ENCODE results near the gene AKT3.

The AKT3 gene

DNA sequence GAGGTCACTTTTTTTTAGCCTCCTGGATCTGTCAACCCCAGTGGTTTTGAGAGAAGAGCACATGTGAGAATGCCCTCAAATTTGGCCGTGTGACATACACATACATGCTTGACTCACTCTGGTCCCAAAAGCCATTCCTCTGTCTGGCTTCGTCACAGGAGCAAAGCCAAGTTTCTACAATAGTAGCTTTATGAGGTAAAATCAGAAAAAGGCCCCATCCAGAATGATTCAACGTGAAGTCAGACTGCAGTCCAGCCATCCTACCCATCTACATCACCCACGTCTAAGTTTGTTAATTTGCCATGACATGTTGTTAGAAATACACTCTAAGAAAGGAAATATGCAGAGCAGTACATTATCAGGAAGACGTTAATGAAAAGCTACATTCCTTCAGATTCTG lies 349.0 kb downstream of the AKT3 start:
- no peak for DNase-seq

DNA sequence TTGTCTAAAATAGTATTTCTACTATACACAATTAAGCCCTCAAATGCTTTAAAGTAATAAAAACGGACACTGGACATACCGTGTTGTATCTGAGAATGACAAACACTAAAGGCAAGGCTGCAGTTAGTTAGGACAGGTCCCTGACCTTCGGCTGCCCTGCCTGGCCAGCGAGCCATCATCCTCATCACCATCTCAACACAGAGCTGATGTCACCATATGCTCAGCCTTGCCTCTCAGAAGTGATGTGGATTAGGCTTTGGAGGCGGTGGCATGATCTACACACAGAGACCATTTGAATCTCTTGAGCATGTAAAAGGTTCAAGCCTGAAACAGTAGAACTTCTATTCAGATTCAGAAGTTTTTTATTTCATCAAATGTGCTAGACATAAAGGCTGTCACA lies 349.5 kb downstream of the AKT3 start:
- DNase-seq = no peak

DNA sequence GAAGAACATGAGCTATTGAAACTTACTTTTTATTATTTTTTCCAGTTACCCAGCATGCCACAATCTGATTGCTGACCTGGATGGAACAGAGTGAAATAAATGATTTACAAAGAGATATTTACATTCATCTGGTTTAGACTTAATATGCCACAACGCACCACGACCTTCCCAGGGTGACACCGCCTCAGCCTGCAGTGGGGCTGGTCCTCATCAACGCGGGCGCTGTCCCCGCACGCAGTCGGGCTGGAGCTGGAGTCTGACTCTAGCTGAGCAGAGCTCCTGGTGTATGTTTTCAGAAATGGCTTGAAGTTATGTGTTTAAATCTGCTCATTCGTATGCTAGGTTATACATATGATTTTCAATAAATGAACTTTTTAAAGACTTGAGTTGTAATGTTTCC lies 350.3 kb downstream of the AKT3 start:
- no peak for DNase-seq

DNA sequence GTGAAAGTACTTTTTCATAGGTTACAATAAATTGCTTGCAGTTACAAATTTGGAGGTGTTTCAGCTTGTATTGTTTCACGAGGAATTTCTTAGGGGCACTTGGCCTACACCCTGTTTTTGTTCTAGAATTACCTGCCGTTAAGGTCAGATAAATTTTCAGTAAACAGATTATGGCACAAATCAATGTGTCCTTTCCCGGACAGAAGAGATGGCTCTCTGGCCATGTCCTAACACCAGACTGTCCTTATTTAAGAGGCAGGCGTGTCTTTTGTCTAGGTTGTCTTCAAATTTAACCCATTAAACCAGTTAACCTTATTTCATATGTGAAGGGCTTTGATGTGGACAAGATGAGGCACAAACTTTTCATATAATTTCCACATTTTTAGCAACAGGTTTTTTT lies 350.8 kb downstream of the AKT3 start:
- no peak for DNase-seq

DNA sequence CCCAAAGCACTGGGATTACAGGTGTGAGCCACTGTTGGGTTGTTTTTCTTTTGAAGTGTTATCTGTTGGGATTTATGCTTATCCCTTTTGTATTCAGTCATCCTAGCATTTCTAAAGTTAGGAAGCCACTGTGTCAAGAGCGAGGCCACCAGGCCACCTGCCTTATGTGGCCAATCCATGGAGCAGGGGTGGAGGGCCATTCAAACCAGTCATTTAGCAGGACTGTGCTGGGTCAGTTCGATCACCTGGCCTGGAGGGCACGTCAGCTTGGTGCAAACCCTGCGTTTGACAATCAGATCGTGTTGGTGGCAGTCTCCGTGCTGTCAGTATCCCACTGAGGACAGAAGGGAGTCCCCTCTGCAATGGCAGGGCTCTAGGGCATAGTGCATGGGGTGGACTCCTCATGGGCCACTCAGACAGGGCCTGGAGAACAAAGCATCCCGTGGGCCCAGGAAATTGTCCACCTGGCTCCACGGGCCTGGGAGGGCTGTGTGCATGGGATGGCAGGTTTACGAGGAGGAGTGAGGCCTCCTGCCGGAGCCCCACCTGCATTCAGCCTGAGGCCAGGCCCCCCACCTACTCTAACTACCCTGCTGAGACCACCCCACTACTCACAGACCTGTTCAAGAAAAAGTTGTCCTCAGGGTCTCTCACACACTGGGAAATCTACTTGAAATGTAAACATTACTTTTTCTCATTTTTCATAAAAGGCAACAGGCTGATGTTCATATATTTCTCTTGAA lies 351.9 kb downstream of the AKT3 start:
- no peak for DNase-seq

DNA sequence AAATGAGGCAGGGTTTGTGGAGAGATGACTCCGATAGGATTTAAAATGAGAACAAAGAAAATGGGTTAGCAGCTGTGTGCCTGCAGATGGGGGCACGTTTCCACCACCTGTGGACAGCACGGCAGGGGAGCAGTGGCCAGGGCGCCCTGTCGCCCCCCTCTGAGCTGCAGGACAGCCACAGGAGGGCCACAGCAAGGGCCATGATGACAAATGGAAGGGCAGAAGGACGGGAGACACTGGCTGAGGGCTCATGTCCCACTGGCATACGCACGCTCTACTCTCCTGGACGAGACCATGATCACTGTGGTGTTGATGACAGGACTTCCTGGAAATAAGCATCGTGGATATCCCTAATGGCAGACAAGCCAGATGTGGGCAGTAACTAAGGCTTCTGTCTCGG lies 353.2 kb downstream of the AKT3 start:
- no peak for DNase-seq

DNA sequence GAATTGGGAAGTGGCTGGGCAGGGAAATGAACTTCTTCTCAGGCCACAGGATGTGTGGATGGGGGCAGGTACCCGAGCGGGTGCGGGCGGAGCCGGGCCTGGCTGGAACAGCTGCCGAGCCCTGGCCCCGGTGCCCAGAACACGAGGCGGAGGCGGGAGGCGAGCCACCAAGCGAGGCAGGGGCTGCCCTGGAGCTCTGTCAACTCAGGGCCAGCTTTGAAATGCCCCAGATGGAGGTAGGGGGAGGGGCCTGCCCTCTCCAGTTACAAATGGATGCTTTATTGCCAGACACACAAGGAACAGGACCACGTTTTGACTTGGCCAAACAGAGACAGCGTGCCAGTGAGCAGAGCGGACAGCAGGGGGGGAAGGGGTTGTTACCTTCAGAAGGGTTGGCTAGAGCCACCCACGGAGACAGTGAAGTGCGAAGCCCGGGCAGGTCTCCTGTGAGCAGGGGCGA lies 353.8 kb downstream of the AKT3 start:
- no peak for DNase-seq

DNA sequence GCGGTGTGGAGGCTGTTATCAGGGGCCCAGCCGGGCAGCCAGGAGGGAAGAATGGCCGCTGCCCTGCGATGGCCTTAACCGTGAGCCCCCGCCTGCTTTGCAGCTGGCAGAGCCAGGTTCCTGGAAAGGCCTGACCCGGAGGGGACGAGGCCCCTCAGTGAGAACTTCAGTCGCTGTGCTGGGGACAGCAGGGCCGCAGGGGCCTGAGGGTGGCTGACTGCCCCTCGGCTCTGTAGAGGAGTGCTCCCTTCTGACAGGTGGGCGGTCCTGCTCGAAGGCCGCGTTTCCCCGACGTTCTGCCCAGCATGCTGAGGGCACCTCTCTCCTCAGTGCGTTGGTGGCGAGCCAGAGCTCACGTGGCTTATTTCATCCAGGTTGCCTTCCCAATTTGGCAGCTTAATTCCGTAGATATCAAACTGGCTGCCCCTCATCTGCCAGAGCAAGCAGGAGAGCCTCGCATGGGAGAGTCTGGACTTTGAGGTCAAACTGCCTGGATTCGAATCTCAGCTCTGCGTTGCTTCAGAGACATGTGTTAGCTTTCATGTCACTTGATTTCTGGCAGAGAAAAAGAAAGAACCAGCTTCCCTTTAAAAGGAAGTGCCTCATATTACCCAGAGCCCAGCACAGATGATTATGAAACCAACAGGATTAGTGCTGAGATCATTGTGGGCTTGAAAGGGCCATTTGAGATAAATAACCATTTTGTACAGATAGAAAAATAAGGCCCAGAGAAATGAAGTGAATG lies 354.4 kb downstream of the AKT3 start:
- peak; percentile 50 for DNase-seq

DNA sequence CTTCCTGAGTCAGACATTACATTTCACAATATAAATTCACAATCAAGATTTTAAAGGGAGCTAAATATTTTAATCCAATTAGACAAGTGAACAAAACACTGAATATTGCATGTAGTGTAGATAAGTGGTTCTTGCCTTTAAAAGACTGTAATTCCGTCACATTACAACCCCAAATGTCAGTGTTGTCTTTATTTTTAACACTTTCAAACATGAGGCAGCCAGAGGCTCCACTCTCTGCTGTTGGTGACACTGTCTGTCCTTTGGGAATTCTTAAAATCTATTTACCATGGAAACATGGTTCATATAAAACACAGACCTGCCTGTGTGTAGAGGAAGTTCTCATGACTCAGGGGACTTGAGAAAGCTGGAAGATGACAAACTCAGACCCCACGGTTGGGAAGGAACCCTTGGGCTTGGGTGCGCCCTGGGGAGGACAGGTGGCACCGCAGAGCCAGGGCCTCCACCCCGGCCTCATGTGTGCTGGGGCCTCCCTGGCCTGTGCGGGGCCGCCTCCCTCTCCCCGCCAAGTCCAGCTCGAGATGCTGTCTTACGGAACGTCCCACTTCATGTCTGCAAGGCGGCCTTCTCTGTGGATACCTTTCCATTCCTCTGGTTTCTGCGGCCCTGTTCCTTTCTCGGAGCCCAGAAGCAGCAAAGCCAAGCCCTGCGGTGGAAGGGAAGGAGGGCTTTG lies 355.2 kb downstream of the AKT3 start:
- no peak for DNase-seq

DNA sequence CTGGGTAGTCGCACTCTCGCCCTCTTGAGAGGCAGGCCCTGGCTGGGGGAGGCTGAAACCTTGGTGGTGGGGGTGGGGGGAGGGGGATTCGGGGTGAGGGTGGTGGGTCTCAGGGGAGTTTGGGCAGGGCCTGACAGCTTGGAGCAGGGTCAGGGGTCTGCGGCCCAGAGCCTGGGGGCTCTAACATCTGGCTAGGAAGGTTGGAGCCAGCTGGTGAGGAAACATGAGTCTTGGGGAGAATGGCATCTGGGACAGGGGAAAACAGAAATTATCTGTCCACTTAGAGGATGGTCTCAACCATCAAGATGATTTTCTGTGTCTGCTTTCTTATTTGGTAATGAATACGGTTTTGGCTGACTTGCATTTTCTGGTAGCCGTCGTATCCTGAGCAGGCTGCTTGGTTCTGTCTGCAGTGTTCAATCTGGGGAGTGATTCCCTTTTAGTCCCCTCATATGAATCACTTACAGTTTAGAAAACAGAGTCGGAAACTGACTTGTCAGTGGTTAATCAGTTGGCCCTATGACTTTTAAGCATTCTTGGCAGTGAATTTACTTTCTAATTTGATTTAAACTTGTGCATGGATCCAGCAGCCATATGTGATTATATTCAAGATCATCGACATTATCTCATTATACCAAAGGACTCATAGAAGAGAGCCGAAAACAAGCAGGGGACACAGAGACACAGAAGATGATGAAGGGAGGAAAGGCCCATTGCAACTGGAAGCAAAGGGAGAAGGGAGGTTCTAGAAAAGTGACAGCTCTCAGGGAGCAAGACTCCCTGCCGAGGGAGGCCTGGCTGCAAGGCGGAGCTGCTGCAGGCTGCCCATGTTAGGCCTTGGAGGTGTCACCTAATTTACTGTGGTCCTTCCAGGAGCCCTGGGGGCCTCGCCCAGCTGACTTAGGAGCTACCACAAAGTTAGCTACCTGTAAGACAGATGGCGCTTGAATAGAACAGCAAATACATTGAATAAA lies 356.6 kb downstream of the AKT3 start:
- DNase-seq = no peak

DNA sequence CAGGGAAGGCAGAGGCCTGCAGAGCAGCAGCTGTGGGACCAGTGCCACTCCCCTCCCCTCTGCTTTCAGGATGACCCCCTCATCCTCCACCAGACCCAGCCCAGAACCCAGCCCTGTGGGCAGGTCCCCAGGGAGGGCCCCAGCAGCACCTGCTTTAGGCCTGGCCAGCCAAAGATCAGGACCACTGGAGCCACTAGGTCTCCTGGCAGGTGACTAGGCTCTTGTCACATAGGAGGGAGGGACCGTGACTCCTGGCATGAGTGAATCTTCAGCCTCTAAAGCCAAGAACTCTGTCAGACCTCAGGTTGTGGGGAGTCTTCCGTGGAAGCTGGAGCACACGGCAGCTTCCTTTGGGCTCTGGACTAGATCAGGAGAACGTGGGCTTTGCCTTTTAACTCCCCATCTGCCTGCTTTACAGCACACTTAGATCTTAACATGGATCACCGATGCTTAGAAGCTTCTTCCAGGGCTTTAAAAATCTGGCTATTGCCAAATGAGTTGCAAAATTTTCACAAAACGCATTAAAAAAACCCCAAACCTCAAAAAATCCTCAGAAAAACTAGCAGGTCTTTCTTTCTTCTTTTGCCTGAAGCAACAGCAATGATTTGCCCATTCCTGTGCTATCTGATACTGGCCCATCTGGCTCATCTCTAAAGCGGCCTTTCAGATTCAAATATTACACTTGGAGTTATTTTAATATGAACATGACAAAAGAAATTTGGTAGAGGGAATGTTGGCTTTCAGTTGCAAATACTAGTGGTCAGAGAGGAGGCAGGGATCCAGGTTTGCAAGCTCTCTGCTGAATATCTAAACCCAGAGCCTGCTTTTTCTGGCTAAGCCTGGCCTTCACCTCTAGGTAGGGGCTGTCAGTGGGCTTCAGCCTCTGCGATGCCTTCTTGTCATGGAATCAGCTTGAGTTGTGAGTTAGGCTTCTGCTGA lies 359.0 kb downstream of the AKT3 start:
- no peak for DNase-seq

DNA sequence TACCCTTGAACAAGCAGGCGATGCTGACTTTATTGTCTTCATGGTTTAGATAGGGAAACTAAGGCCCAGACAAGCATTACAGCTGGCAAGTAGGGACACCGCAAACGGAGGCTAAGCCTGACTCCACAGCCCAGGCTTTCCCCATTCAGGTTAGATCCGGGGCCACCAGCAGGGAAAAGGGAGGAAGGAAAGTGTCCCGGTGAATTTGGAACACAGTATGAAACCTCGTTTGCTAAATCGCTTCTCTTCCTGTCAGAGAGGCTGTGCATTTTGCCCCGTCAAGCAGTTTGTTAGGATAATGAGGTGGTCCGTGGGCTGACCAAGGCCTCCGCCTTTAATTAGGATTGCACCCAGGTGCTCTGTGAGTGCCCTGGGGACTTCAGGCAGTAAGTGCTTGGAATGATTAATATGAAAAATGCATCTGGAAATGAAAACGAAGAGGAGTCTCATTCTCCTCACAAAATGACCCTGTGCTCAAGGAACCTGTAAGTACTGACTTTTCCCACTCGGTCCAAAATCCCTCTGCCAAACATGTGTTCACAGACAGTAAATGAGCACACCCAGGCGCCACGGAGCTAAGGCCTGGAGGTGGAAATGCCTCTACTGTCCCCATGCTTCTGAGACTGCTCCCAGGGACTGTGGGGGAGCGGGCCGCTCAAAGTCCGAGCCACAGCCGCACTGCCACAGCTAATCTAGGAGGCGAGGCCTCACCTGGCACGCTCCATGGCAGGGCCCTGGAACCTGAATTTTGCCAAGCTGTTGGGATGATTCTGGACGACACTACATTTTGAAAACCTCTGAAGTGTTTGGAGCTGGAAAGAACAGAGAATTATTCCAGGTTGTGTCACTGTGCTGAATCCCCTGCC lies 360.1 kb downstream of the AKT3 start:
- DNase-seq = no peak

DNA sequence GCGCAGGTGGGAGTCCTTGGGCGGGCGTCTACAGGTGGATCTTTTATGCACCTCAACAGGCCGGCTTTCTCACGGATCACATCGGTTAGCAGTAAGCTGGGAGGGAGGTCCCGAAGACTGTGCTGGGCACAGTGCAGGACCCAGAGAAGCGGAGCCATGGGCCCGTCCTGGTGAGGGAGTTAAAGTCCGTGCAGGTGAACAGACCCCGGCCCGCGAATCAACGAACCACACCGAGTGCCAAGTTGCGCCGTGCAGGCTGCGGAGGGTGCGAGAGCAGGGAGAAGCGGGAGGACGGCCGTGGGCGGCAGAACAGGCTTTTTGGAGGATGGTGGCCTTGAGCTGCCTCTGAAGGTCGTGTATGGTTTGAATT lies 360.9 kb downstream of the AKT3 start:
- no peak for DNase-seq

DNA sequence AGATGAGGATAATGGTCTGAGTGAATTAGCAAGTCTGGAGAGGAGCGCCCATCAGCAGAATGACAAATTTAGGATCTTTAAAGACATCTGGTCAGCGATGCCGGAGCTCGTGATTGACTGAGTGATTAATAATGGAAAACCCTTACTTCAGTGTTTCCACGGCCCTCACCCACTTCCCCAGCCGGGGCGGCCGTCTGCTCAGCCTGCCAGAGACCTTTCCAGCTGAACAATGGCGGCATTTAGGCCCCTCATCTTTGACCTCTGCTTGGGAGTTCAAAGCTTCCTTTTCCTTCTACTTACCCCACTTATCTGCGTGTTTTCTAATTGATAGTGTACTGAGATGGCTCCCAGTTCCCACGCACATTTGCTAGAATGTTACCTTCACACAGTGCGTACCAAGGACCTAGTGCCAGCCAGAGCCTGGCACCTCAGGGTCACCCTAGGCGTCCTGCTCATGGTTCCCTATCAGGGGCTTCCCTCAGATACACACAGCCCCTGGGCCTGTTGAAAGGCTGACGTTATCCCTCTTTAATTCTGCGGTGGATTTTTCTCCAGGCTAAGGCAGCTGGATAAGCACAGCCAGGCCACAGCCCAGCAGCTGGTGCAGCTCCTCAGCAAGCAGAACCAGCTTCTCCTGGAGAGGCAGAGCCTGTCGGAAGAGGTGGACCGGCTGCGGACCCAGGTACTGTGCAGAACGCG lies 361.4 kb downstream of the AKT3 start:
- no peak for DNase-seq

DNA sequence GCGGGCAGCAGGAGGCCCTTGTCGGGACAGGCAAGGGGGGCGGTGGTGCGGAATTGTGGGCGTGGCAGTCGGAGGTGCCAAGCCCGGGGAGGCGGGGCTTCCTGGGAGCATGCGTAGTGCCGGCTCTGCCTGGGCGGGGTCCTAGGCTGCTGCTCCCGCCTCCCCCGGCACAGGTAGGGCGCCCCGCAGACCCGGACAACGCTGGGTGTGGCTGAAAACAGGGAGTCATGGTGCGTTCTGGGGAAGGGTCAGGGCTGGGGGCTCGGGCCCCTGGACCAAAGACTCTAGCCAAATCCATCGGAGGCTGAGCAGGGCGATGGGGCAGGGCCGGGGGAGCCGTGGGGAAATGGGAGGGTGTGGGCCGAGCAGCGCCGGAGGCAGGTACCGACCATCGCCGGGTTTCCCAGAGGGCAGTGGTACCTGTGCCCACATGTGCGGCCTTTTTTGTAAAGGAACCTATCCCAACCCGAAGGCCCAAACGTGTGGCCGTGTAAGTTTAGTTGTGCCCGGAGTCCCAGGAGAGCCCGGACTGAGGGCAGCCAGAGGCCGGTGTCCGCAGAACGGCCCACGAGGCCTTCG lies 362.3 kb downstream of the AKT3 start:
- no peak for DNase-seq

DNA sequence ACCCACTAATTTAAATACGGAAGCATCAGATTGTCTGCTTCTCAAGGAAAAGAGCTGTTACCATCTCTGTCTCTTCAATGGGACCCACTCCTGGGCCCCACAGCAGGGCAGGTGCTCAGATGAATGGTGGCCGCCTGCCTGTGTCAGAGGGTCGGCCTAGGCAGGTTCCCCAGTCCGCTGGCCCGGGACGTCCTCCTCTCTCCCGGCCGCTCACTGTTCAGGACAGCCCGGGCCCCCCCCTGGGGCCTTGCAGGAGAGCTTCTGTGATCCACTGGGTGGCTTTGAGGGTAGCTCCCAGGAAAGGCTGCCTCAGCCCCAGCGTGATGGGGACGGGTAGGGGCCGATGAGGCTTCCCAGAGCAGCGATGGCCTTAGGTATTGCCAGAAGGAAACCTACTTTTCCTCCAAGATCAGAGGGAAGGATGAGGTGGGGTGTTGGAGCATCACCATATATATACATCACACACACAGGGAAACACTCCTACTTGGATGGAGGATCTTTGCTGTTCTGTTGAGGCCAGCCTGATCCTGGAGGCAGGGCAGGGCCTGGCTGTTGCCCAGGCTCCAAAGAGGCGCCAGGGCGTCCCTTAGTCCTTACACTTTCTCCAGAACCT lies 362.9 kb downstream of the AKT3 start:
- DNase-seq = no peak

DNA sequence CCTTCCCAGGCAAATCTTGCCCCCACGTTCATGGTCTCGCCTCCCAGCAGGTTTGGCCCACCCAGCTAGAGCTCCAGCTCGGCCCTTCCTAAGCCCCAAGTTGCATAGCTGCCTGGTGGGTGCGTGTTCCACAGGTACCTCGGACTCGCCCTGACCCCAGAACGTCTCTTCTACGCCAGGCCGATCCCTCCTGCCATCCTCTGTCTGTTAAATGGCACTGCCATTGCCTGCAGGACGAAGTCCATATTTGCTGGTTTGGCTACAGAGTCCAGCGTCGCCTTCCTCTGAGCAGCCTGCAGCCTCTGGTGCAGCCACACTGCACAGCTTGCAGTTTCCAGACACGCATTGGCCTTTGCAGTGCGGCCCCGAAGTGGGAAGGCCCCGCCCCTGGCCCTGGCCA lies 366.1 kb downstream of the AKT3 start:
- DNase-seq = no peak

DNA sequence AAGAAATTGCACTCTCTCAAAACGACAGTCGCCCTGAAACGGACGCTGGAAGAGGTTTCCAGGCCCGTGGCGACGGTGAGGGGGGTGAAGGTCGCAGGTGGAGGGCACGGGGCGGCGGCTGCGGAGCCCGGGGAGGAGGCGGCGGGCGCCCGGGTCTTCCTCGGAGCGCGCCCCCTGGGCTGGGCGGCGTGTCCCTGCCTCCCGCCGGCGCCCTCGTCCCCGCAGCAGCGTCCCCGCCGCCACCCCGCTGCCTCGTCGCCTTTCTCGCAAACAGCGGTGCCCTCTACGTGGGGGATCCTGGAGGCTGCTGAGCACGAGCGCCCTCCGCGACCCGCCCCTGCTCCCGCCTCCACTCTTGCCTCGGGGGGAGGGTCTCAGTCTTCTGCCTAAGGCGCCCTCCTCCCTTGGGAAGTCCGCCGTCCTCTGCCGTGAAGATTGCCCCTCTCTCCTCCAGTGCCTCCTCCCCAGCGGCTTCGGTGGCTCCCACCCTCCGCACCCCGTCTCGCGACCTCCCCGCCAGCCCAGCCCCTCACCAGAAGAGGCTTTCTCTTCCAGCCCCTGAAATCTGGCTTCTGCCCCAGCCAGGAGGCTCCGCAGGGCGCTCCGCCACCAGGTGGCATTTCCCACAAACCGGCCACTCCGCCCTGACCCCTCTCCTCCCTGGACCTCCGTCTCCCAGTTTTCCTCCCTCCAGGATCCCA lies 366.8 kb downstream of the AKT3 start:
- no peak for DNase-seq

Measured in hematopoietic multipotent progenitor cell treated with erythropoietin and hydrocortisone succinate and interleukin-3 and kit ligand, for 8 days (in vitro differentiated cells).